ENCODE measurements around the gene FRMD3.

The FRMD3 gene

GRCh38 chr9:83270116-83270515 is 268.1 kb downstream of the FRMD3 start:
- DNase-seq, result no peak

DNA sequence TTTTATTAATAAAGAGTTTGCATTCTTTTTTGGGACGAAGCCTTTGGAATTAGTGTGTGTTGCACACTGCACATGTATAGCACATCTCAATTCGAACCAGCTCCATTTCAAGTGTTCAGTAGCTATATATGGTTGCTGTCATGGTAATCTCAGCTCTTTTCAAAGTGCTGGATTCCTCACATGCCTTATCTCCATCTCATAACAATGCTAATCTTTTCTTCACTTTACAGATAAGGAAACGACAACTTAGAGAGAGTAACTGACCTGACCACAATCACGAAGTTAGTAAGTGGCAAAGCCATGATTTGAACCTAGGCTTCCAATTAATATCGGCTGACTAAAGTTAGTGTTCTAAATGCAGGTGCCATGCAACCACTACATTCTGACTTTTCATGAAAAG is 270.5 kb downstream of the FRMD3 start:
- no peak for DNase-seq

- DNase-seq, result no peak
These were observed 271.3 kb downstream of the FRMD3 start for GRCh38 chr9:83266666-83267496.

DNA sequence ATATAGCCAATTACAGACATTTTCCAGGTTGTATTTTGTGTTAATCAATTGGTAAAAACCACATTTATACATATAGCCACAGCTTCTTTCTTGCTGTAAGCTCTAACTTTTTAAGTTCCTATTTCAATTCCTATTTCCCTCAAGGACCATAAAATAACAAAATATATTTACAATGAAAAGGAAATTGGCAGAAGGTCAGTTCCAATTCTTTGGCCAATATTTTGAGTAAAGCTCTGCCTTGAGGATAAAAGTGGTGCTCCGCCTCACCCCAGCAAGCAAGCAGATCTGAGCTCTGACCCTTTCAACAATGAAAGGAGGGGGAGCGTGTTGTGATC is 271.9 kb downstream of the FRMD3 start:
- DNase-seq, result no peak

DNA sequence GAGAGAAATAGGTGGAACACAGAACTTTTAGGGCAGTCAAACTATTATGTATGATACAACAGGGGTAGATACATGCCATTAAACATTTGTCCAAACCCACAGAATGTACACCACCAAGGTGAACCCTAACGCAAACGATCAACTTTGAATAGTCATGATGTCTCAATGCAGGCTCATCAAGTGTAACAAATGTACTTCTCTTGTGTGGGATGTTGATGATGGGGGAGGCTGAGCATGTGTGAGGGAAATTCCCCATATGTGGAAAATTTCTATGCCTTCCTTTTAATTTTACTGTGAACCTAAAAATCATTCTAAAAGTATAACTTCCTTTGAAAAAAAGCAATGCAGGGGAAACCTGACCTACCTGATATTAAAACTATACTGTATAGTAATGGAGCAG is 273.9 kb downstream of the FRMD3 start:
- no peak for DNase-seq

- DNase-seq, result no peak
These were observed 278.6 kb downstream of the FRMD3 start for GRCh38 chr9:83259558-83259957.

DNA sequence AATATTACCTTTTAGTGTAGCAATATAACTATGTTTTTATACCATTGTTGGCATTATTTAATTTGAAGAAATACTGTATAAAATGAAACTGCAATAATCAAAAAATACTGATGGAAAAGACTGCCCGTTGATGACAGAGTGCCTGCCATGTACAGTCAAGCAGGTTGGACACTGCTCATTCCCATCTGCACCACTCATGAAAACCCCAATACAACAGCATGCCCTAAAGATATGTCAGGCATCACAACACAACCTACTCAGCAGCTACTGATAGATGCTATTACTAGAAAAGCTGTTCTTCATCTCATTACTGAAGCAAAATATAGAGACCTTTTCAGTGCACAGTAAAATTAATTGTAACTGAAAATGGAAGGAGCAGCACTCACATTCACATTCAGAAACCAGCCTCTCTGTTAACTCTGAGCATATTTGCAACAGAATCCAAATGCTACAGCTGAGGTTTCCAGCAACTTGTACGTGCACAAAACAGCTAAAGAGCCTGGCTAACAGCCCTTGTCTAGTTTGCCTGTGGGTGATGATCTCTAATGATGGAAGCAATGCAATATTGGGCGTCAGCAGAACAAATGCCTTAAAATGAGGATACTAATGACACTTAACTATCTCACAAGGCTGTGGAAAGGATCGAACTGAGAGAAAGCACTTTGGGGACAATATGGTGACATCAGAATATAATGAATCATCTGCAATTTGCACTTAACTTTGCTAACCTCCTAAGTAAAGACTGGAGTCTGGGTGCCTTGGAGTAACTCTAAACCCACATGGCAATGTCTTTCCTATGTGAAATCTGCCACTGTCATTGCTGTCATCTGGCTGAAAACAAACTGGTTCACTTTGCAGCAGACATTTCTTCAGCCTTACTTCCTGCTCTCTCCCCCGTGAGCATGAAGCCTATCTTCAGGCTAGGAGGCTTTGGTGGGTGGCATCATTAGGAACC is 280.0 kb downstream of the FRMD3 start:
- no peak for DNase-seq

DNA sequence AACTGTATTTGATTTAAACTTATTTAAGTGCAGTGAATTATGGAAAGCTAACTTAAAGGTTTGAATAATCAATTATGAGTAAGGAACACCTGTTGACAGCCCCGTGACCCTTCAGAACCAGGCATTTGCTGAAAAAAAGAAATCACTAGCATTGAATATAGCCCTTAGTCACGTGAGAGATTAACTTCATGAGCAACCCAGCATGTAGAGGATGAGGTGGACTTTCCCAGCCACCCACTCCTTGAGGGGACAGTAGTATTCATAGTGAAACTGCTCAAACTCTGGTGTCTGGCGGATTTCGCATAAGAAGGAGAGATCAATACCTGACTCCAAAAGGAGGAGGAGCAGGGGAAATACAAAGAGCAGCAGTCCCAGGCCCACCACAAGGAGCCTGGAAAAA is 290.5 kb downstream of the FRMD3 start:
- no peak for DNase-seq

DNA sequence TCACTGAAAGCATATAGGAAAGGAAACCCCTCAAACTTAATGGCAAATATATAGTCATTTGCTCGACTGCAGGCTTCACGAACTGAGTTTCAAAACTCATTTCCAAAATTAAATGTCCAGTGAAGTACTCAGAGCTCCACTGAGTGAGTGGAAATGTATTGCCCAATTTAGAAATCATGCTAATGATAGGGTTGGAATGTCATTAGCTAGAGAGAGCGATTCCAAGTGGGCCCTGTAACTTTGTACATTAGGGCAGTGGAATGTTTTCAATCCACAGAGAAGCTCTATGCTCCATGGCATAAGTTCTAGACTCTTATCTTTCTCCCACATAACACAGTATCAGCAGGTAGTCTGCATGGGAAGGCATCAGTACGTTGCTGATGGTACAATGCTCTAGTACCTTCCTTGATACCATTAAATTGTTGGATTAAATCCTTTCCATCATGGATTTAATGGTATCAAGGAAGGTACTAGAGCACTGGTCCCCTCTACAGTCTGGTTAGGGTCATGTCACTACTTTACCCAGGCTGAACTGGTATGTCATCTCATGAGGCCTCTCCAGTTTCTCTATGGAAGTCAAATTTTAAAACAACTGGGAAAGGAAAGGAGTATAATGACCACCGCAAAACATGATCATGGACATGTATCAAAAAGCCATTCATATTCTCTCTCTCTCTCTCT is 292.1 kb downstream of the FRMD3 start:
- DNase-seq, result no peak

GRCh38 chr9:83242066-83242465 is 296.1 kb downstream of the FRMD3 start:
- DNase-seq, result no peak

DNA sequence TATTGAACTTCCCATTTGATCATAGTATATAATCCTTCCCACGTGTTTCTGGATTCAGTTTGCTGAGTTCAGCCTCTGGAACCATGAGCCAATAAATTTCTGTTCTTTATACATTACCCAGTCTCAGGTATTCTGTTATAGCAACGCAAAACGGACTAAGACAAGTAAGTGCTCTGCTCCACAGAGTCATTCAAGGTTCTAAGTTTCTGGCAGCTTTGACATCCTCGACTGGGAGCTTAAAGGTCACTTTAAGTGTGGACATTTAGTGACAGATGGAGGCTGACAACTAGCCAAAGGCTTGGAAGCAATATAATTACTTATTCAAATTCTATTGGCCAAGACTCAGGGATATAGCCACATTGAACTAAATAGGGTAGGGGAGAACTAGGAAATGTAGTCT is 297.5 kb downstream of the FRMD3 start:
- no peak for DNase-seq

DNA sequence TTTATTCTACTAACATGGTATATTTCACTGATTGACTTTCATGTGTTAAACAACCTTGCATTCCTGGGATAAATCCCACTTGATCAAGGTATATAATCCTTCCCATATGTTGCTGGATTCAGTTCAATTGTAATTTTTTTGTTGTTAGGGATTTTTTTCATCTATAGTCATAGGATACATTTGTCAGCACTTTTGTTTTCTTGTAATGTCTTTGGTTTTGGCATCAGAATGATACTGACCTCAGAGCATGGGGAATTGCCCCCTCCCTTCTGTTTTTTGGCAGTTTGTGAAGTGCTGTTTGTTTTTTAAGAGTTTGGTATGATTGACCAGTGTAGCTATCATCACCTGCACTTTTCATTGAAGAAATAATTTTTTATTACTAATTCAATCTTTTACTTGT is 298.5 kb downstream of the FRMD3 start:
- peak; percentile 71 for DNase-seq

GRCh38 chr9:83238871-83239640 is 299.1 kb downstream of the FRMD3 start:
- DNase-seq, result peak; percentile 93

- no peak for DNase-seq
These were observed 302.0 kb downstream of the FRMD3 start for GRCh38 chr9:83236029-83236696.

DNA sequence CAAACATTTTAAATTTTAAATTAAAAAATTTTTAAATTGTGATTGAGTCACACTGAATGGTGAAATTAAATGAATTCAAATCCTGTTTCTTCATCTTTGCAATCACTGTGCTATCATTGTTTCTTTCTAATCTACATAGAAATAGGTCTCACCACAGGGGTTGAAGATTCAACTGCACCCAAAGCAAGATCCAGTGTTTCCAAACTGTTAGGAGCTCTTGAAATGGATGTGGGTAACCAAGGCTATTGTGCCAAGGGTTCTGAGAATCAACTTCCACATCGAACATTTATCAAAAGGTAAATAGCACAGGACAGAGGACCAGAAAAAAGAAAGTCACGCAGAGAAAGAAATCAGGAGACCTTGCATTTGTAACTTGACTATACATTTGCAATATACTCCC is 302.7 kb downstream of the FRMD3 start:
- no peak for DNase-seq

GRCh38 chr9:83234541-83234940 is 303.7 kb downstream of the FRMD3 start:
- no peak for DNase-seq

- DNase-seq, result no peak
These were observed 304.6 kb downstream of the FRMD3 start for GRCh38 chr9:83233647-83234046.

GRCh38 chr9:83231039-83231438 is 307.2 kb downstream of the FRMD3 start:
- DNase-seq, result no peak

DNA sequence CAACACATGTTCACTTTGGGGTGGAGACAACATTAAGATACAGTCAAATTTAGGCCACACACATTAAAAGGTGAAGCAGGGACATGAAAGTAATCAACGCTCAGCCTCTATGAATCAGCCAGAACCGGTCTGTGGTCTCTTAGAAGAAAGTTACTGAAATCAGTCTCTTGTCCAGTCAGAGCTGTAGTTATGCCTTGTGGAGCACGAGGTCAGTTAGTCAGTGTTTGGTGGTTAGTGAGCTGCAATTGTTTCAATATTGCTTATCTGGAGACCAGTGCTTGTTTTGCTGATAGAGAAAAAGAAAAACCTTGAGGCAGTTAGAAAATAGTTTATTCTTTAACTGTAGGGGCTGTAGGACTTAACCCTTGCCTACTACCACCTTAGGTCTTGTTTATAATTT is 317.5 kb downstream of the FRMD3 start:
- DNase-seq, result no peak

- no peak for DNase-seq
These were observed 318.2 kb downstream of the FRMD3 start for GRCh38 chr9:83219924-83220438.

GRCh38 chr9:83219154-83219923 is 318.9 kb downstream of the FRMD3 start:
- DNase-seq, result peak; percentile 69
